DMS 273 (cell line): ENCODE results near the gene MALSU1.
"Not testable (repeated sequence)": the region's sequence is repeated elsewhere in the genome, so short reads cannot be mapped to it uniquely, and the experiment has no call there.

Source experiments
- DNase-seq: peaks from one replicate; lab custom pipeline; 2025; ENCODE audit not compliant: unreplicated experiment; lab: John Stamatoyannopoulos, UW

Gene MALSU1

GRCh38 chr7:23285657-23286646 lies 13.2 kb upstream of the MALSU1 start:
- peak; percentile 35 for DNase-seq

- DNase-seq = no peak
These were observed 11.5 kb upstream of the MALSU1 start for GRCh38 chr7:23287612-23288011.

- DNase-seq = no peak
These were observed 8.1 kb upstream of the MALSU1 start for GRCh38 chr7:23290993-23291392.

- DNase-seq = no peak
These were observed 7.1 kb upstream of the MALSU1 start for GRCh38 chr7:23291957-23292560.

- no peak for DNase-seq
These were observed 6.5 kb upstream of the MALSU1 start for GRCh38 chr7:23292623-23293022.

- DNase-seq = no peak
These were observed 5.6 kb upstream of the MALSU1 start for GRCh38 chr7:23293500-23294073.

- no peak for DNase-seq
These were observed 4.4 kb upstream of the MALSU1 start for GRCh38 chr7:23294549-23295400.

GRCh38 chr7:23295401-23295697 lies 3.8 kb upstream of the MALSU1 start:
- no peak for DNase-seq

- DNase-seq = peak; percentile 52
These were observed 828 bp upstream of the MALSU1 start for GRCh38 chr7:23298141-23298881.

- DNase-seq = no peak
These were observed 696 bp downstream of the MALSU1 start for GRCh38 chr7:23299770-23300300.

GRCh38 chr7:23306936-23307521 lies 7.9 kb downstream of the MALSU1 start:
- no peak for DNase-seq

- no peak for DNase-seq
These were observed 9.6 kb downstream of the MALSU1 start for GRCh38 chr7:23308754-23309153.

- DNase-seq = not testable (repeated sequence)
These were observed 13.0 kb downstream of the MALSU1 start for GRCh38 chr7:23312141-23312540.

GRCh38 chr7:23315366-23315765 lies 16.2 kb downstream of the MALSU1 start:
- DNase-seq = no peak

- no peak for DNase-seq
These were observed 32.0 kb downstream of the MALSU1 start for GRCh38 chr7:23331132-23331531.

GRCh38 chr7:23332193-23332592 lies 33.1 kb downstream of the MALSU1 start:
- no peak for DNase-seq

GRCh38 chr7:23332910-23333612 lies 33.9 kb downstream of the MALSU1 start:
- DNase-seq = peak; percentile 32

GRCh38 chr7:23333671-23334246 lies 34.6 kb downstream of the MALSU1 start:
- DNase-seq = no peak
